Endothelial cell of umbilical vein (primary cell): ENCODE data around the gene PCGF5. TPM values are rescaled to one million over a fixed set of nuclear protein-coding genes. Genes with fewer than 3 reads are reported as not detected.

Experiments used
- BruUV-seq: library from RNA; stranded (reverse); fragments of 400-500 nt; replicated peaks from 2 replicates; lab custom pipeline; 2021; lab: Mats Ljungman, UMichigan
- CTCF ChIA-PET: fragments of 300-600, 350-600 bp; sonication (Branson Sonifier 250); formaldehyde crosslinking; loops from one replicate; lab custom pipeline; 2021; ENCODE audit warnings: antibody characterized with exemption, inconsistent platforms; lab: Charles Lee
- POLR2A ChIA-PET: fragments of 300-600, 350-600 bp; sonication (Branson Sonifier 250); formaldehyde crosslinking; loops from one replicate; lab custom pipeline; 2021; ENCODE audit warnings: antibody characterized with exemption, inconsistent platforms; lab: Charles Lee
- DNase-seq: peaks from one replicate; pipeline ENCODE4 v3.0.0-alpha.2; 2011; ENCODE audit warnings: low read depth, low spot score
- FAIRE-seq: peaks from 2 replicates; lab custom pipeline; 2011; peaks lifted over from hg19 to GRCh38; lab: Jason Lieb, UNC
- H2AFZ ChIP-seq: 2 replicates; pipeline ENCODE4 v1.6.0; 2012; ENCODE audit warnings: low read depth, low read length, control low read depth, inconsistent platforms
- H3K27ac ChIP-seq: 2 replicates; pipeline ENCODE4 v1.5.1; 2011; ENCODE audit warnings: low read depth, mild to moderate bottlenecking, control low read depth, low read length, moderate library complexity; ENCODE audit not compliant: insufficient read depth
- H3K27me3 ChIP-seq, 2 experiments: 2 replicates each; pipeline versions ENCODE4 v1.6.0 to v1.6.1; 2011; ENCODE audit warnings: low read length in 2 of 2, mixed read lengths in 1 of 2; ENCODE audit not compliant: control insufficient read depth in 2 of 2, insufficient read depth in 2 of 2
- H3K36me3 ChIP-seq, 2 experiments: 2 replicates in 1 of 2; 3 replicates in 1 of 2; pipeline ENCODE4 v1.5.1; 2011; ENCODE audit warnings: low read length in 2 of 2, mild to moderate bottlenecking in 1 of 2, moderate library complexity in 1 of 2; ENCODE audit not compliant: control insufficient read depth in 2 of 2, insufficient read depth in 2 of 2; ENCODE audit errors: extremely low read depth in 1 of 2
- H3K4me1 ChIP-seq: 3 replicates; pipeline ENCODE4 v1.5.1; 2011; ENCODE audit warnings: mild to moderate bottlenecking, low read length; ENCODE audit not compliant: control insufficient read depth, insufficient read depth; ENCODE audit errors: extremely low read depth
- H3K4me2 ChIP-seq: 2 replicates; pipeline ENCODE4 v1.6.1; 2011; ENCODE audit warnings: low read length, control low read depth, mixed read lengths; ENCODE audit not compliant: insufficient read depth
- H3K4me3 ChIP-seq, 3 experiments: fragments of 200-600 bp in 1 of 3; sonication (generic), shearing (Covaris generic) in 1 of 3; replicated peaks in 1 of 3; 2 replicates each; pipeline ENCODE4 v1.5.1; 2011 to 2016; ENCODE audit warnings: control low read depth in 3 of 3, low read length in 3 of 3, mild to moderate bottlenecking in 2 of 3, inconsistent platforms in 1 of 3, low read depth in 1 of 3, moderate library complexity in 1 of 3; ENCODE audit not compliant: insufficient read depth in 1 of 3
- H3K79me2 ChIP-seq: 2 replicates; pipeline ENCODE4 v1.6.0; 2012; ENCODE audit warnings: low read length, inconsistent platforms; ENCODE audit not compliant: control insufficient read depth, insufficient read depth
- H3K9ac ChIP-seq: replicated peaks from 2 replicates; pipeline ENCODE3; 2011; ENCODE audit warnings: low read length, control low read depth; ENCODE audit not compliant: insufficient read depth; ENCODE audit errors: extremely low read depth
- H3K9me1 ChIP-seq: replicated peaks from 3 replicates; pipeline ENCODE4 v1.6.0; 2011; ENCODE audit warnings: mild to moderate bottlenecking, low read length; ENCODE audit not compliant: control insufficient read depth, insufficient read depth; ENCODE audit errors: extremely low read depth
- H3K9me3 ChIP-seq: replicated peaks from 2 replicates; pipeline ENCODE4 v1.5.1; 2012; ENCODE audit warnings: low read length, inconsistent platforms; ENCODE audit not compliant: control insufficient read depth, insufficient read depth
- H4K20me1 ChIP-seq: replicated peaks from 2 replicates; pipeline ENCODE3; 2011; ENCODE audit warnings: mild to moderate bottlenecking, low read length; ENCODE audit not compliant: control insufficient read depth, insufficient read depth; ENCODE audit errors: extremely low read depth
- FOS ChIP-seq: IDR thresholded peaks from 2 replicates; pipeline ENCODE4 v1.6.1; 2011; ENCODE audit warnings: mild to moderate bottlenecking, low read length, moderate library complexity, borderline replicate concordance; ENCODE audit not compliant: insufficient read depth
- GATA2 ChIP-seq: IDR thresholded peaks from 2 replicates; pipeline ENCODE4 v1.7.0; 2011; ENCODE audit warnings: low read depth, mild to moderate bottlenecking, moderate library complexity, mixed read lengths, low read length; ENCODE audit not compliant: insufficient read length, insufficient read depth
- MYC ChIP-seq: IDR thresholded peaks from one replicate; pipeline ENCODE4 v1.6.1; 2011; ENCODE audit warnings: mild to moderate bottlenecking, low read depth, low read length
- POLR2A ChIP-seq: IDR thresholded peaks from 2 replicates; pipeline ENCODE4 v1.6.1; 2012; ENCODE audit warnings: low read depth, mild to moderate bottlenecking, control low read depth, low read length
- POLR2AphosphoS5 ChIP-seq: IDR thresholded peaks from 2 replicates; pipeline ENCODE4 v1.6.1; 2012; ENCODE audit warnings: low read depth, mild to moderate bottlenecking, control low read depth, low read length, moderate library complexity; ENCODE audit not compliant: insufficient read depth
- dilution Hi-C: fragments of 300-500 bp; cut with MboI; formaldehyde crosslinking; loops from one replicate; pipeline ENCODE4 v1.15.0; 2019; ENCODE audit warnings: low sequenced_read_pairs; ENCODE audit not compliant: extremely low pct_ligation_motif_present
- intact Hi-C: fragments of 100-400 bp; cut with micrococcal nuclease; formaldehyde crosslinking; loops from one replicate; pipeline ENCODE4 v1.10.0; 2022
- polyA plus RNA-seq, 4 experiments: library from polyadenylated mRNA; depleted of rRNA in 3 of 4; stranded (reverse) in 3 of 4; unstranded in 1 of 4; fragments of >200 nt; gene quantifications; 2 replicates each; pipeline versions ENCODE4 v1.2.1 to v1.2.3, GENCODE V29; 2011 to 2012; ENCODE audit warnings: missing spikeins in 1 of 4
- total RNA-seq: library from RNA; stranded (reverse); gene quantifications from 2 replicates; pipeline ENCODE4 v1.2.3, GENCODE V29; 2021
- TF ChIP-seq, protein P1 (sequence below): IDR thresholded peaks from 2 replicates; pipeline ENCODE4 v1.6.1; 2011; ENCODE audit not compliant: insufficient read depth, insufficient read length
- TF ChIP-seq, protein P2 (sequence below), 2 donors: IDR thresholded peaks; 1 replicate in 1 of 2; 2 replicates in 1 of 2; pipeline ENCODE4 v1.5.1; 2011; ENCODE audit warnings: low read length in 2 of 2, mild to moderate bottlenecking in 2 of 2, moderate library complexity in 2 of 2, control low read depth in 1 of 2, inconsistent platforms in 1 of 2, low read depth in 1 of 2; ENCODE audit not compliant: insufficient read depth in 1 of 2; ENCODE audit errors: extremely low read depth in 1 of 2

The PCGF5 gene
- total and polyA plus RNA-seq, 2 donors (not counting 3 experiments of a cell fraction or from before 2014, with no cell fraction given), result 25.0 to 29.8 TPM

DNA sequence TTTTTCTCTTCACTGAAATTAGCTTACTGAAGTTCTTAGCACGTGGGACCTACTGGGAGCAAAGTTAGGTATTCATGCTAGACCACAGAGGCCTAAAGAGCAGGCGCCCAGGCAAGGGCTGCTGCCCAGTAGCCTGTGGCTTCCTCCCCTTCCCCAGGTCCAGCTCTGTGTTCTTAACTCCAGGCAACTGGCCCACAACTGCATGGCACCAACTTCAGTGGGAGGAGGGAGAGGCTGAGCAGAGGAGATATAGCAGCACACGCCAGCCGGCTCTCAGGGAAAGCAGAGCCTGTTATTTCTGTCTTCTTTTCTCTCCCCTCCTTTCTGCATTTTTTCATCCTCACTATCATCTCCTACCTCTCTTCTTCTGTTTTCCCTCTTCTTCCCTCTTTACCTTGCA lies 67.4 kb downstream of the PCGF5 start:
- DNase-seq (no peak), FAIRE-seq (no peak)
- H3K4me3 ChIP-seq, result no peak overlapping the region
- H3K27ac ChIP-seq, result no peak overlapping the region
- CTCF ChIA-PET, result interaction anchor here (0.9 to 5.4 kb wide), 6 partner anchors 9 to 408 kb away, joined by 3 to 35 read pairs (median 3); no protein-coding TSS in a partner anchor
- H3K27me3 ChIP-seq, result peaks cover 0 to 2% of the 10 kb centered on the region in 2 experiments
- BruUV-seq, result no TSS peak
- H3K4me2 ChIP-seq, result no peak overlapping the region
- TF ChIP-seq GATA2, result no peak
- no peak for TF ChIP-seq MYC
- TF ChIP-seq, protein P1, sequence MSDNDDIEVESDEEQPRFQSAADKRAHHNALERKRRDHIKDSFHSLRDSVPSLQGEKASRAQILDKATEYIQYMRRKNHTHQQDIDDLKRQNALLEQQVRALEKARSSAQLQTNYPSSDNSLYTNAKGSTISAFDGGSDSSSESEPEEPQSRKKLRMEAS, result no peak
- TF ChIP-seq, protein P2, sequence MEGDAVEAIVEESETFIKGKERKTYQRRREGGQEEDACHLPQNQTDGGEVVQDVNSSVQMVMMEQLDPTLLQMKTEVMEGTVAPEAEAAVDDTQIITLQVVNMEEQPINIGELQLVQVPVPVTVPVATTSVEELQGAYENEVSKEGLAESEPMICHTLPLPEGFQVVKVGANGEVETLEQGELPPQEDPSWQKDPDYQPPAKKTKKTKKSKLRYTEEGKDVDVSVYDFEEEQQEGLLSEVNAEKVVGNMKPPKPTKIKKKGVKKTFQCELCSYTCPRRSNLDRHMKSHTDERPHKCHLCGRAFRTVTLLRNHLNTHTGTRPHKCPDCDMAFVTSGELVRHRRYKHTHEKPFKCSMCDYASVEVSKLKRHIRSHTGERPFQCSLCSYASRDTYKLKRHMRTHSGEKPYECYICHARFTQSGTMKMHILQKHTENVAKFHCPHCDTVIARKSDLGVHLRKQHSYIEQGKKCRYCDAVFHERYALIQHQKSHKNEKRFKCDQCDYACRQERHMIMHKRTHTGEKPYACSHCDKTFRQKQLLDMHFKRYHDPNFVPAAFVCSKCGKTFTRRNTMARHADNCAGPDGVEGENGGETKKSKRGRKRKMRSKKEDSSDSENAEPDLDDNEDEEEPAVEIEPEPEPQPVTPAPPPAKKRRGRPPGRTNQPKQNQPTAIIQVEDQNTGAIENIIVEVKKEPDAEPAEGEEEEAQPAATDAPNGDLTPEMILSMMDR (IDR thresholded peaks at IDR 0.05; ENCODE audit: extremely low read depth in 1 of 2, insufficient read depth in 1 of 2, low read depth in 1 of 2, low read length in 2 of 2), result no peak
- no peak for TF ChIP-seq POLR2A
- TF ChIP-seq FOS, result no peak
- no peak for TF ChIP-seq POLR2AphosphoS5
- dilution Hi-C loops (no loop called here), intact Hi-C loops (no loop called here)
- no peak overlapping the region for H2AFZ ChIP-seq
- no peaks in the 10 kb centered on the region for H3K36me3 ChIP-seq
- no peaks in the 10 kb centered on the region for H3K9me3 ChIP-seq
- no peak overlapping the region for H3K9ac ChIP-seq
- no peaks in the 10 kb centered on the region for H3K9me1 ChIP-seq
- POLR2A ChIA-PET, result no interaction called here
- no peaks in the 10 kb centered on the region for H3K4me1 ChIP-seq
- no peaks in the 10 kb centered on the region for H3K79me2 ChIP-seq
- H4K20me1 ChIP-seq, result no peaks in the 10 kb centered on the region
